ENCODE data around the gene CFAP52. TPM values are rescaled to one million over a fixed set of nuclear protein-coding genes. Genes with fewer than 3 reads are reported as not detected.

CFAP52 gene
- total RNA-seq, 1 experiment from 2014 or later = not detected

DNA sequence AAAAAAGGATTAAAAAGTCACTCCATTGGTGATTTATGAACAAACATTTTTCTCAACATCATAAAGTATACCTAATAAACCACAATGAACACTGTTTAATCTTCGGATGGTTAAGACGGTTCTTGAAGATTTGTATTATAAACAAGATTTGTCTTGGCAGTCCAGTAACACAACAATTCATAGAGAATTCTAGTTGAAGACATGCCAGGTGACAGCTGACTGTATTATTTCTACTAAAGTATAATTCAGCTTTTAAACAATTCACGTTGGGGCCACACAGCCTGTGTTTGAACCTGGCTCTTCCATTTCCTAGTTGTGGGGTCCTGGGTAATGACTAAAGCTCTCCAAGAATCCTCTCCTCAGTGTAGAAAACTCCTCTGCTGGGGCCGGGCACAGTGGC lies 22.8 kb upstream of the CFAP52 start:
- Histone ChIP-seq H4K8ac (replicated peaks; ENCODE audit: insufficient read length, low read depth, low read length) (no peak overlapping the region), H3K23ac (ENCODE audit: insufficient read length, low read depth, low read length) (no peak overlapping the region), H3K79me1 (ENCODE audit: insufficient read depth, low read depth, low read length, poor library complexity, severe bottlenecking) (no peaks in the 10 kb centered on the region), H3K9me3 (ENCODE audit: control insufficient read depth, low read depth, low read length) (no peaks in the 10 kb centered on the region), H2AFZ (ENCODE audit: low read length) (no peak overlapping the region), H3K14ac (ENCODE audit: insufficient read depth, low read length) (no peak overlapping the region), H3K27ac (ENCODE audit: insufficient read length, low read depth, low read length) (no peak overlapping the region), H3K9ac (ENCODE audit: extremely low read depth, insufficient read length, low read length) (no peak overlapping the region), H3K27me3 (ENCODE audit: insufficient read depth, low read length) (no peaks in the 10 kb centered on the region), H4K5ac (ENCODE audit: insufficient read length, low read depth, low read length) (no peak overlapping the region), H4K91ac (ENCODE audit: insufficient read length, low read depth, low read length) (no peak overlapping the region), H2BK12ac (ENCODE audit: insufficient read length, low read depth, low read length) (no peak overlapping the region), H2BK5ac (ENCODE audit: insufficient read length, low read length) (no peak overlapping the region), H2BK15ac (ENCODE audit: low read depth, low read length) (no peak overlapping the region), H3K4me1 (ENCODE audit: insufficient read depth, low read length) (no peaks in the 10 kb centered on the region), H3K56ac (ENCODE audit: insufficient read length, low read depth, low read length) (no peak overlapping the region), H3T11ph (ENCODE audit: low read length) (no peak overlapping the region), H3K23me2 (ENCODE audit: insufficient read length, low read depth, low read length, poor library complexity, severe bottlenecking) (no peaks in the 10 kb centered on the region), H2AK5ac (ENCODE audit: insufficient read length, low read length) (no peak overlapping the region), H3K4me2 (ENCODE audit: insufficient read depth, insufficient read length, low read length) (no peak overlapping the region), H2BK20ac (ENCODE audit: low read depth, low read length, poor library complexity, severe bottlenecking) (no peak overlapping the region), H3K79me2 (ENCODE audit: insufficient read depth, low read length) (no peaks in the 10 kb centered on the region), H2BK120ac (ENCODE audit: low read depth, low read length, poor library complexity, severe bottlenecking) (no peak overlapping the region), H3K4ac (ENCODE audit: low read depth, low read length) (no peak overlapping the region), H3K18ac (ENCODE audit: insufficient read length, low read depth, low read length) (no peak overlapping the region), H4K20me1 (ENCODE audit: control insufficient read depth, insufficient read depth, insufficient read length) (no peaks in the 10 kb centered on the region)
- no peaks in the 10 kb centered on the region for H3K4me1 Mint-ChIP-seq
- no CpG with 5 or more reads among the region's 4 CpGs for WGBS (ENCODE audit: extremely low coverage, insufficient read length, low lambda C conversion rate)
- DNase-seq = no peak
- H3K36me3 Mint-ChIP-seq (ENCODE audit: insufficient read depth in 1 of 3, low read depth in 3 of 3) = no peaks in the 10 kb centered on the region
- no peak overlapping the region for H3K4me3 Mint-ChIP-seq
- no peaks in the 10 kb centered on the region for H3K27me3 Mint-ChIP-seq (ENCODE audit: low read depth)
- TF ChIP-seq, protein P1, sequence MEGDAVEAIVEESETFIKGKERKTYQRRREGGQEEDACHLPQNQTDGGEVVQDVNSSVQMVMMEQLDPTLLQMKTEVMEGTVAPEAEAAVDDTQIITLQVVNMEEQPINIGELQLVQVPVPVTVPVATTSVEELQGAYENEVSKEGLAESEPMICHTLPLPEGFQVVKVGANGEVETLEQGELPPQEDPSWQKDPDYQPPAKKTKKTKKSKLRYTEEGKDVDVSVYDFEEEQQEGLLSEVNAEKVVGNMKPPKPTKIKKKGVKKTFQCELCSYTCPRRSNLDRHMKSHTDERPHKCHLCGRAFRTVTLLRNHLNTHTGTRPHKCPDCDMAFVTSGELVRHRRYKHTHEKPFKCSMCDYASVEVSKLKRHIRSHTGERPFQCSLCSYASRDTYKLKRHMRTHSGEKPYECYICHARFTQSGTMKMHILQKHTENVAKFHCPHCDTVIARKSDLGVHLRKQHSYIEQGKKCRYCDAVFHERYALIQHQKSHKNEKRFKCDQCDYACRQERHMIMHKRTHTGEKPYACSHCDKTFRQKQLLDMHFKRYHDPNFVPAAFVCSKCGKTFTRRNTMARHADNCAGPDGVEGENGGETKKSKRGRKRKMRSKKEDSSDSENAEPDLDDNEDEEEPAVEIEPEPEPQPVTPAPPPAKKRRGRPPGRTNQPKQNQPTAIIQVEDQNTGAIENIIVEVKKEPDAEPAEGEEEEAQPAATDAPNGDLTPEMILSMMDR (conservative IDR thresholded peaks at IDR 0.05) = no peak
- no peak overlapping the region for H3K27ac Mint-ChIP-seq
- no peaks in the 10 kb centered on the region for H3K9me3 Mint-ChIP-seq

All from H9 (cell line).